Sigmoid colon (tissue), 7 donors: ENCODE measurements around the gene GPC3. TPM values are rescaled to one million over a fixed set of nuclear protein-coding genes. Genes with fewer than 3 reads are reported as not detected.

Source experiments
- DNase-seq: peaks from one replicate; pipeline ENCODE4 v3.0.0-alpha.2; 2019
- H3K27ac ChIP-seq, 4 donors: fragments of 200-600 bp; sonication (generic); one replicate each; pipeline ENCODE4 v1.5.1; 2016 to 2019; ENCODE audit warnings: mild to moderate bottlenecking in 1 of 4
- H3K27me3 ChIP-seq, 3 donors: fragments of 200-600 bp; sonication (generic); one replicate each; pipeline ENCODE4 v1.5.1; 2019; ENCODE audit warnings: mild to moderate bottlenecking in 1 of 3
- H3K36me3 ChIP-seq, 4 donors: fragments of 200-600 bp; sonication (generic); one replicate each; pipeline ENCODE4 v1.5.1; 2016 to 2019
- H3K4me1 ChIP-seq, 4 donors: fragments of 200-600 bp; sonication (generic); one replicate each; pipeline ENCODE4 v1.5.1; 2017 to 2019
- H3K4me3 ChIP-seq, 4 donors: fragments of 200-600 bp; sonication (generic); one replicate each; pipeline ENCODE4 v1.5.1; 2017 to 2019; ENCODE audit warnings: mild to moderate bottlenecking in 2 of 4, moderate library complexity in 1 of 4
- H3K9me3 ChIP-seq, 4 donors: fragments of 200-600 bp in 3 of 4; sonication (generic) in 3 of 4; one replicate each; pipeline versions ENCODE4 v1.5.1 to v1.6.1; 2013 to 2019
- CTCF ChIP-seq, 4 experiments: fragments of 450-650 bp in 3 of 4; fragments of 200-600 bp in 1 of 4; IDR thresholded peaks; one replicate each; pipeline ENCODE4 v1.5.1; 2016 to 2019; ENCODE audit warnings: antibody characterized with exemption in 4 of 4, mild to moderate bottlenecking in 3 of 4, moderate library complexity in 2 of 4
- EP300 ChIP-seq, 4 donors: sonication (generic); formaldehyde crosslinking; IDR thresholded peaks; one replicate each; pipeline ENCODE4 v1.6.1; 2017; ENCODE audit warnings: antibody characterized with exemption in 4 of 4
- POLR2A ChIP-seq, 2 donors: fragments of 450-650 bp; IDR thresholded peaks; one replicate each; pipeline ENCODE4 v1.6.1; 2016; ENCODE audit warnings: antibody characterized with exemption in 2 of 2, mild to moderate bottlenecking in 2 of 2, moderate library complexity in 2 of 2
- POLR2AphosphoS5 ChIP-seq, 4 donors: sonication (generic); formaldehyde crosslinking; IDR thresholded peaks; one replicate each; pipeline ENCODE4 v1.6.1; 2017; ENCODE audit warnings: antibody characterized with exemption in 4 of 4
- WGBS, 2 donors: extraction: QIAGEN DNeasy Blood & Tissue Kit; methylation state at CpG; one replicate each; pipeline ENCODE4 v1.1.7; 2013; 5-methylcytosine and 5-hydroxymethylcytosine counted together
- intact Hi-C: fragments of 100-400 bp; cut with DNase I; formaldehyde crosslinking; loops from one replicate; pipeline ENCODE4 v1.15.1; 2023
- polyA plus RNA-seq, 3 donors: library from polyadenylated mRNA; stranded (reverse); fragments of 200-250 nt; gene quantifications; one replicate each; pipeline ENCODE4 v1.2.3, GENCODE V29; 2013
- total RNA-seq, 4 donors: library from RNA; depleted of rRNA; stranded (reverse); fragments of >200 nt; gene quantifications; one replicate each; pipeline ENCODE4 v1.1.0, GENCODE V29; 2016
- donor health status: healthy with polysubstance abuse.
- donor health status: Bipolar disorder and iron deficiency.
- donor health status: healthy.

GPC3 gene
- total and polyA plus RNA-seq, 7 donors, result 0.46 to 31.4 (median 2.7) TPM

DNA sequence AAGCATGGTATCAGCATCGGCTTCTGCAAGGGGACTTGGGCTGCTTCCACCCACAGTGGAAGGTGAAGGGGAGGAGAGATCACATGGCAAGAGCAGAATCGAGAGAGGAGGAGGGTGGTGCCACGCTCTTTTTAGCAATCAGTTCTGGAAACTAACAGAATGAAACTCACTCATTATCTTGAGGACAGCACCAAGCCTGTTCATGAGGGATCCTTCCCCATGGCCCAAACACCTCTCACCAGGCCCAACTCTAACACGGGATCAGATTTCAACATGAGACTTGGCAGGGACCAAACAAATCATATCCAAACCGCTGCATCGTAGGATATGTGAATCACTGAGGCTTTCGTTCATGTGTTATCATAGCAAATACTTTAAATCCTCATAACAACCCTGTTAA is 125.5 kb downstream of the GPC3 start:
- WGBS, 2 donors, result 77 to 86% methylated on average over 7 of the region's 7 CpGs
- DNase-seq, result no peak
- no peaks in the 10 kb centered on the region for H3K9me3 ChIP-seq
- intact Hi-C loops, result no loop called here
- no peaks in the 10 kb centered on the region for H3K36me3 ChIP-seq
- no peaks in the 10 kb centered on the region for H3K4me1 ChIP-seq
- no peaks in the 10 kb centered on the region for H3K27me3 ChIP-seq
- TF ChIP-seq CTCF (IDR thresholded peaks at IDR 0.05) (no peak), EP300 (IDR thresholded peaks at IDR 0.05) (no peak), POLR2AphosphoS5 (IDR thresholded peaks at IDR 0.05) (no peak), POLR2A (IDR thresholded peaks at IDR 0.05) (no peak)
- H3K27ac ChIP-seq, result no peak overlapping the region
- H3K4me3 ChIP-seq, result no peak overlapping the region

DNA sequence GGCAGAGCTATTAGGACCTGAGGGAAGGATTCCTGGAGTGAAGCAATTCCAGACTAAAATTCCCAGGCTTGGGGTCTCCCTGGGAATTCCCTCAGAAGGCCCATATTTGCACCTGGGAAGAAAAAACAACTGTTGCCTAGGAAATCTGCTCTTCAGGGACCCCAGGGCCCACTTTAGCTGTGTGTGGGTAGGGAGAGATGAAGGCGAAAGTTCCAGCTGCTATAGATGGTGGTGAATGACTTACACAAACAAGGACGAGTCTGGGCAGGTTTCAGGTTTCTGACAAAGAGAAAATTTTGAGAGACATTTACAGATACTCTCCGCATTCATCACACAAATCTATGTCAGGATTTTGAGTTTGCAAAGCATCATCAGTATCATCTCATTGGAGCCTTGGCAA is 126.1 kb downstream of the GPC3 start:
- no peak overlapping the region for H3K27ac ChIP-seq
- H3K4me1 ChIP-seq, result no peaks in the 10 kb centered on the region
- no peak for DNase-seq
- no peaks in the 10 kb centered on the region for H3K36me3 ChIP-seq
- TF ChIP-seq POLR2A (IDR thresholded peaks at IDR 0.05), result no peak
- TF ChIP-seq EP300 (IDR thresholded peaks at IDR 0.05), result no peak
- no peak for TF ChIP-seq CTCF (IDR thresholded peaks at IDR 0.05)
- no peak for TF ChIP-seq POLR2AphosphoS5 (IDR thresholded peaks at IDR 0.05)
- WGBS, 2 donors, result 89 to 91% methylated on average over 3 of the region's 3 CpGs
- H3K4me3 ChIP-seq, result no peak overlapping the region
- intact Hi-C loops, result no loop called here
- H3K9me3 ChIP-seq, result no peaks in the 10 kb centered on the region
- H3K27me3 ChIP-seq, result no peaks in the 10 kb centered on the region

GRCh38 chrX:133857640-133858269 is 127.6 kb downstream of the GPC3 start:
- Histone ChIP-seq H3K27ac (no peak overlapping the region), H3K4me1 (no peaks in the 10 kb centered on the region), H3K4me3 (no peak overlapping the region), H3K9me3 (no peaks in the 10 kb centered on the region), H3K27me3 (no peaks in the 10 kb centered on the region), H3K36me3 (no peaks in the 10 kb centered on the region)
- 90 to 93% methylated on average over 1 of the region's 1 CpG for WGBS, 2 donors
- intact Hi-C loops, result no loop called here
- no peak for TF ChIP-seq CTCF (IDR thresholded peaks at IDR 0.05)
- TF ChIP-seq POLR2AphosphoS5 (IDR thresholded peaks at IDR 0.05), result no peak
- TF ChIP-seq POLR2A (IDR thresholded peaks at IDR 0.05), result no peak
- no peak for TF ChIP-seq EP300 (IDR thresholded peaks at IDR 0.05)
- no peak for DNase-seq

DNA sequence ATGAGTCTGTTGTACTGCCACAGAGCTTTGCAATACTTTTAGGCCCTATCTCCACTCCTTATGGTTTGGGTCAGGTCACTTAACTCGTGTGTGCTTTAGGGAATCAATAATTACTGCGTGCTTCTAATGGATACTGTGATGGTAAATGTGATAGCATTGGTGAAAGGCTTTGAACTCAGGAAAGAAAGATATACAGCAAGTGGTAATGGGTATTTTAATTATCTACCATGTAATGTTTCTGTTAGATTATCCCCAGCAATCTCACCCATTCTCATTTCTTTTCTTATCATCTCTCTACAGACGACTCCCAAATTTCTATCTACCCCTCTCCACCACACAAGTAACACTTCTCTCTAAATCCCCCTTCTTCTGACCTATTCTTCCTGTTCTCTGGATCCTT is 128.6 kb downstream of the GPC3 start:
- intact Hi-C loops, result no loop called here

More for the DNA sequence above, 128.6 kb downstream of the GPC3 start:
- Histone ChIP-seq H3K27me3 (no peaks in the 10 kb centered on the region), H3K4me1 (no peaks in the 10 kb centered on the region), H3K9me3 (no peaks in the 10 kb centered on the region), H3K36me3 (no peaks in the 10 kb centered on the region), H3K4me3 (no peak overlapping the region), H3K27ac (no peak overlapping the region)
- TF ChIP-seq POLR2A (IDR thresholded peaks at IDR 0.05), result no peak
- no peak for TF ChIP-seq EP300 (IDR thresholded peaks at IDR 0.05)
- TF ChIP-seq CTCF (IDR thresholded peaks at IDR 0.05), result no peak
- TF ChIP-seq POLR2AphosphoS5 (IDR thresholded peaks at IDR 0.05), result no peak
- 86 to 92% methylated on average over 3 of the region's 3 CpGs for WGBS, 2 donors
- DNase-seq, result no peak
